CD8-positive, alpha-beta memory T cell (primary cell): ENCODE data around the gene HAGHL. TPM values are rescaled to one million over a fixed set of nuclear protein-coding genes. Genes with fewer than 3 reads are reported as not detected.
"Not testable (repeated sequence)": the region's sequence is repeated elsewhere in the genome, so short reads cannot be mapped to it uniquely, and the experiment has no call there.

Source experiments
- CTCF ChIA-PET: fragments of 350-600 bp; sonication (Branson Sonifier 250); formaldehyde crosslinking; loops from one replicate; lab custom pipeline; 2021; ENCODE audit warnings: antibody characterized with exemption; lab: Charles Lee
- POLR2A ChIA-PET: fragments of 350-600 bp; sonication (Branson Sonifier 250); formaldehyde crosslinking; loops from one replicate; lab custom pipeline; 2021; ENCODE audit warnings: antibody characterized with exemption; lab: Charles Lee
- DNase-seq, 5 donors: peaks; one replicate each; pipeline versions ENCODE4 v3.0.0 to v3.0.0-alpha.2; 2020 to 2022; ENCODE audit warnings: mixed read lengths in 1 of 5
- H3K27ac ChIP-seq: one replicate; pipeline ENCODE4 v1.7.0; 2013; ENCODE audit warnings: low read depth, mild to moderate bottlenecking, low read length, moderate library complexity
- H3K27me3 ChIP-seq: 2 replicates; pipeline ENCODE4 v1.7.0; 2013; ENCODE audit warnings: low read length, mild to moderate bottlenecking; ENCODE audit not compliant: insufficient read depth, poor library complexity, severe bottlenecking
- H3K36me3 ChIP-seq: 2 replicates; pipeline ENCODE4 v1.7.0; 2013; ENCODE audit warnings: mild to moderate bottlenecking, low read length, moderate library complexity; ENCODE audit not compliant: insufficient read depth
- H3K4me1 ChIP-seq: 2 replicates; pipeline ENCODE4 v1.7.0; 2013; ENCODE audit warnings: mild to moderate bottlenecking, low read length, moderate library complexity; ENCODE audit not compliant: insufficient read depth
- H3K4me3 ChIP-seq: 2 replicates; pipeline ENCODE4 v1.7.0; 2013; ENCODE audit warnings: mild to moderate bottlenecking, low read length
- H3K9me3 ChIP-seq: 2 replicates; pipeline ENCODE4 v1.7.0; 2013; ENCODE audit warnings: mild to moderate bottlenecking, low read length
- H3K27ac Mint-ChIP-seq, 8 donors: one replicate each; pipeline ENCODE4 v1.8.0; 2020 to 2021; ENCODE audit warnings: mixed read lengths in 8 of 8, mild to moderate bottlenecking in 6 of 8, inconsistent platforms in 3 of 8, moderate library complexity in 3 of 8
- H3K27me3 Mint-ChIP-seq, 2 donors: one replicate each; pipeline ENCODE4 v1.8.0; 2020 to 2021; ENCODE audit warnings: mixed read lengths in 2 of 2, mild to moderate bottlenecking in 1 of 2, moderate library complexity in 1 of 2
- H3K36me3 Mint-ChIP-seq, 3 donors: one replicate each; pipeline ENCODE4 v1.8.0; 2020 to 2021; ENCODE audit warnings: mixed read lengths in 3 of 3, inconsistent platforms in 1 of 3, mild to moderate bottlenecking in 1 of 3
- H3K4me1 Mint-ChIP-seq, 3 donors: one replicate each; pipeline ENCODE4 v1.8.0; 2020 to 2021; ENCODE audit warnings: mixed read lengths in 3 of 3, inconsistent platforms in 1 of 3, mild to moderate bottlenecking in 1 of 3
- H3K4me3 Mint-ChIP-seq, 7 donors: one replicate each; pipeline ENCODE4 v1.8.0; 2020 to 2021; ENCODE audit warnings: mixed read lengths in 7 of 7, mild to moderate bottlenecking in 6 of 7, moderate library complexity in 4 of 7, inconsistent platforms in 2 of 7
- H3K9me3 Mint-ChIP-seq, 5 donors: one replicate each; pipeline ENCODE4 v1.8.0; 2020 to 2022; ENCODE audit warnings: mixed read lengths in 5 of 5, mild to moderate bottlenecking in 3 of 5, moderate library complexity in 2 of 5, inconsistent platforms in 1 of 5
- polyA plus RNA-seq: library from polyadenylated mRNA; unstranded; fragments of 300-500 nt; fragmentation: Illumina TruSeq; gene quantifications from one replicate; pipeline ENCODE4 v1.2.3, GENCODE V29; 2021
- total RNA-seq, 2 experiments: library from RNA; stranded (reverse); gene quantifications; one replicate each; pipeline ENCODE4 v1.2.3, GENCODE V29; 2021

The HAGHL gene
- total and polyA plus RNA-seq, 3 experiments from 2014 or later, result 10.7 to 35.6 (median 31.5) TPM

DNA sequence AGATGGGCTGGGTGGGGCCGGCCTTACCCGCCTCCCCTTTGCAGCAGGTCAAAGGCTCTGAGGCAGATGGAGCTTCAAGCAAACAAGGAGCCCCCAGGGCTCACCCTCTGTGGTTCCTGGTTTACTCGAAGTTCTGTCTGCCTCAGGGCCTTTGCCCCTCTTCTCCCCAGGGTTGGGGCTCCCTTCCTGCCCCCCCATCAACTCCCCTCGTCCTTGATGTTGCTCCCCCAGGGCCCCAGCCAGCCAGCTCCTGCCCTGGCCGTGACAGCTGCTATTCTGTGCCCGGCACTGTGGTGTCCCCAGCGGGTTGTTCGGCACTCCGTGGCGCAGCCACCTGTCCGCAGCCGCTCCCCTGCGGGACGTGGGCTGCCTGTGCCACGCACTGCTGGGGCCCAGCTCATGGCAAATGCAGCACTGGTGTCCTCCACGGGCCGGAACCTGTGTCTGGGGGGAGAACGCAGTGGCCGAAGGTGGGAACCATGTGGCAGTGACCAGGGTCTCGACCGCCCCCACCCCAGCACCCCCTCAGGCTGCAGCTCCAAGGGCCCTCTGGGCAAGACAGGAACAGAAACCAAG is 16.3 kb upstream of the HAGHL start:
- no peak for DNase-seq
- Mint-ChIP-seq H3K4me3 (no peak overlapping the region), H3K27ac (no peak overlapping the region), H3K9me3 (no peaks in the 10 kb centered on the region), H3K4me1 (peaks cover 1 to 13% (median 4%) of the 10 kb centered on the region in 3 donors), H3K36me3 (no peaks in the 10 kb centered on the region), H3K27me3 (peaks cover 25 to 46% of the 10 kb centered on the region in 2 donors)
- Histone ChIP-seq H3K4me1 (peaks cover 4% of the 10 kb centered on the region), H3K9me3 (no peaks in the 10 kb centered on the region), H3K27ac (no peak overlapping the region), H3K27me3 (peaks cover 40% of the 10 kb centered on the region), H3K4me3 (no peak overlapping the region), H3K36me3 (no peaks in the 10 kb centered on the region)
- ChIA-PET POLR2A (no interaction called here), CTCF (interaction anchor here (1.2 to 22.8 kb wide), 8 partner anchors 8 to 392 kb away, joined by 3 to 332 read pairs (median 5); partner anchors contain the start of genes ANTKMT, CCDC78, CHTF18 and CIAO3)

GRCh38 chr16:711084-711483 is 15.8 kb upstream of the HAGHL start:
- Histone ChIP-seq H3K27me3 (peaks cover 40% of the 10 kb centered on the region), H3K27ac (no peak overlapping the region), H3K9me3 (no peaks in the 10 kb centered on the region), H3K4me3 (no peak overlapping the region), H3K4me1 (peaks cover 4% of the 10 kb centered on the region), H3K36me3 (no peaks in the 10 kb centered on the region)
- Mint-ChIP-seq H3K9me3 (no peaks in the 10 kb centered on the region), H3K4me3 (no peak overlapping the region), H3K36me3 (no peaks in the 10 kb centered on the region), H3K4me1 (peaks cover 1 to 17% (median 4%) of the 10 kb centered on the region in 3 donors), H3K27ac (no peak overlapping the region), H3K27me3 (peaks cover 25 to 46% of the 10 kb centered on the region in 2 donors)
- ChIA-PET CTCF (interaction anchor here (1.2 to 22.8 kb wide), 5 partner anchors 10 to 74 kb away, joined by 3 to 332 read pairs (median 8); partner anchors contain the start of genes ANTKMT, CCDC78, CHTF18 and CIAO3), POLR2A (no interaction called here)
- DNase-seq, result no peak

- Mint-ChIP-seq H3K4me1 (peaks cover 3 to 15% (median 4%) of the 10 kb centered on the region in 3 donors), H3K9me3 (no peaks in the 10 kb centered on the region), H3K27ac (no peak overlapping the region), H3K27me3 (peaks cover 20 to 41% of the 10 kb centered on the region in 2 donors), H3K4me3 (peak overlapping the region in 1 of 7 donors; percentile 22), H3K36me3 (no peaks in the 10 kb centered on the region)
- no peak overlapping the region for H3K27ac ChIP-seq
- no peak overlapping the region for H3K4me3 ChIP-seq
- no peaks in the 10 kb centered on the region for H3K9me3 ChIP-seq
- peaks cover 4% of the 10 kb centered on the region for H3K4me1 ChIP-seq
- no peaks in the 10 kb centered on the region for H3K36me3 ChIP-seq
- H3K27me3 ChIP-seq, result peaks cover 40% of the 10 kb centered on the region
- ChIA-PET POLR2A (interaction anchor here (0.7 to 0.9 kb wide), 2 partner anchors 16 to 74 kb away, joined by 3 read pairs; no protein-coding TSS in a partner anchor), CTCF (interaction anchor here (0.7 to 22.8 kb wide), 15 partner anchors 8 to 388 kb away, joined by 3 to 332 read pairs (median 4); partner anchors contain the start of genes ANTKMT, CCDC78, CHTF18 and CIAO3)
- DNase-seq, result peak; percentile 72 to 83 (median 76)
Measured at GRCh38 chr16:711548-712320, 15.2 kb upstream of the HAGHL start.

- H3K27me3 Mint-ChIP-seq, result peaks cover 14 to 33% of the 10 kb centered on the region in 2 donors
- peaks cover 33% of the 10 kb centered on the region for H3K27me3 ChIP-seq
- H3K36me3 ChIP-seq, H3K36me3 Mint-ChIP-seq, H3K4me3 ChIP-seq, H3K9me3 ChIP-seq, H3K4me1 ChIP-seq, H3K27ac ChIP-seq, H3K9me3 Mint-ChIP-seq: not testable (repeated sequence)
- peak overlapping the region in 1 of 8 donors; percentile 54 for H3K27ac Mint-ChIP-seq
- H3K4me3 Mint-ChIP-seq, result peak overlapping the region in 2 of 7 donors; percentile 26 to 65
- ChIA-PET CTCF (interaction anchor here (0.7 to 22.8 kb wide), 14 partner anchors 10 to 387 kb away, joined by 3 to 332 read pairs (median 4); partner anchors contain the start of genes ANTKMT, CCDC78, CHTF18 and CIAO3), POLR2A (interaction anchor here (0.7 to 5.9 kb wide), 3 partner anchors 13 to 72 kb away, joined by 3 to 53 read pairs (median 3); partner anchors contain the start of genes CCDC78 and HAGHL)
- DNase-seq, result peak in 2 of 5 donors; percentile 30 to 38
- H3K4me1 Mint-ChIP-seq, result peaks cover 3 to 12% (median 4%) of the 10 kb centered on the region in 3 donors
Measured at GRCh38 chr16:712740-713250, 14.1 kb upstream of the HAGHL start.

DNA sequence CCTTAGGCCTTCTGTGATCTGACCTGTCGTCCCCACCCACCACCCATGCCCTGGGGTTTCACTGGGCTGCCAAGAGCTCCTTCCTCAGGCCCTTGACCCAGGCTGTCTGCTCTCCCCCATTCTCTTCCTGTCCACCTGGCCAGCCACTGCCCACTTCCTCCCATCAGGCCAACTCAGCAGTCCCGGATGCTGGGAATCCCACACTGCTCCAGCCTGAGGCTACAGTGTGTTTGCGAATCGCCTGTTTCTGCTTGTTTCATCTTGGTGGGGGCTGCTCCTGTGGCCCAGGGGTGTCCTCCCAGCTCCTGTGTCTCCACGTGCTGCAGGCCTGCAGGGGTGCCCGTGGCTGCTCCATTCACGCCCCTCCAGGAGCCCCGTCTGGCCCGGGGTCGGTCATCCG is 12.8 kb upstream of the HAGHL start:
- Histone ChIP-seq H3K36me3 (no peaks in the 10 kb centered on the region), H3K27me3 (peaks cover 20% of the 10 kb centered on the region), H3K9me3 (no peaks in the 10 kb centered on the region), H3K4me3 (no peak overlapping the region), H3K27ac (no peak overlapping the region), H3K4me1 (peaks cover 7% of the 10 kb centered on the region)
- Mint-ChIP-seq H3K4me1 (peaks cover 6 to 18% (median 9%) of the 10 kb centered on the region in 3 donors), H3K9me3 (no peaks in the 10 kb centered on the region), H3K27ac (peak overlapping the region in 1 of 8 donors; percentile 54), H3K27me3 (peaks cover 2 to 20% of the 10 kb centered on the region in 2 donors), H3K36me3 (no peaks in the 10 kb centered on the region), H3K4me3 (peak overlapping the region in 6 of 7 donors; percentile 29 to 83 (median 42))
- no peak for DNase-seq
- ChIA-PET CTCF (interaction anchor here (0.9 to 22.8 kb wide), 4 partner anchors 9 to 71 kb away, joined by 3 to 332 read pairs (median 84); partner anchors contain the start of genes ANTKMT, CCDC78, CHTF18 and CIAO3), POLR2A (interaction anchor here (0.6 to 5.9 kb wide), 5 partner anchors 12 to 74 kb away, joined by 3 to 53 read pairs (median 5); partner anchors contain the start of genes CCDC78, CHTF18, HAGHL and RPUSD1)

DNA sequence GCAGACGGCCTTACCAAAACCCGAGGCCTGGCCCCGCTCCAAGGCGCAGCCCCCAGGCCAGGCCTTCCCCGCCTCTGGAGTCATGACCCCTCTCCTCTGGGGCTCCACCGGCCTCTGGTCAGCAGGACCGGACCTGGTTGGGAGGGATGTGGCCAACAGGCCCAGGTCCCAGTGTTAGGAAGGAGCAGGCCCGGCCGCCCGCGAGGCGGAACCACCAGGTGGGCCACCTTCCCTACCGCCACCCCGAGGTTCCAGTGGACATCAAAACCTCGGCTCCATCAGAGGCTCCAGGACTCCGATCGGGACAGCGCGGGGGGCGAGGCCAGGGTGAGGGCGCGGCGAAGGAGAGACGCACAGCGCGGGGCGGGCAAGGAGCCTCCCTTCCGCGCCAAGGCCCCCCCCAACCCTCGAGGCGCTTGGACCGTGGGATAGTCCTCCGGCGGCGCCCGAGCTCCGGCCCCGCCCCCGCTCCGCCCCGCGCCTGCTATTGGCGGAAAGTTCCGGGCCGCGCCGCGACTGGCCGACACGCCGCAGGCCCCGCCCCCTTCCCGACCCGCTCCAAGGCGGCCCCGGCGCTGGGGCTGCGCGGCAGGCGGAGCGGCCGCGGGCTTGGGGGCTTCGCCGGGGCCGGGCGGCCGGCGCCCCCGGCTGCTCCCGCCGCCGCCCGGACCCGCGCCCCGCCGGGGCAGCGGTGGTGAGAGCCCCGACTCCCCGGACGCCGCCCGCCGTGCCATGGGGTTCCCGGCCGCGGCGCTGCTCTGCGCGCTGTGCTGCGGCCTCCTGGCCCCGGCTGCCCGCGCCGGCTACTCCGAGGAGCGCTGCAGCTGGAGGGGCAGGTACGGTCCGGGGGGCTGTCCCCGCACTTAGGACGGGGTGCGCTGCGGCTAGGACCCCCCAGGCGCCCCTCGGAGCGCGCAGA is 12.1 kb upstream of the HAGHL start, which contains the start of gene METRN:
METRN (plus strand) TSS at position 561 of the 919 bp plus-strand sequence; CDS start at position 733, 172 bp downstream.
- Mint-ChIP-seq H3K4me1 (peaks cover 11 to 25% (median 16%) of the 10 kb centered on the region in 3 donors), H3K4me3 (peak within 1 kb of the TSS; percentile 56 to 88 (median 58)), H3K36me3 (no peaks in the 10 kb centered on the region), H3K27me3 (peaks cover 0 to 13% of the 10 kb centered on the region in 2 donors), H3K27ac (peak within 1 kb of the TSS in 1 of 8 donors; percentile 54), H3K9me3 (no peaks in the 10 kb centered on the region)
- H3K4me1 ChIP-seq, result peaks cover 14% of the 10 kb centered on the region
- ChIA-PET CTCF (interaction anchor here (5.6 to 22.8 kb wide), 3 partner anchors 8 to 71 kb away, joined by 59 to 332 read pairs (median 108); partner anchors contain the start of genes ANTKMT, CCDC78, CHTF18 and CIAO3), POLR2A (interaction anchor here (0.6 to 5.9 kb wide), 7 partner anchors 11 to 74 kb away, joined by 3 to 53 read pairs (median 5); partner anchors contain the start of genes CCDC78, CHTF18, CIAO3 and HAGHL)
- no peak within 1 kb of the TSS for H3K27ac ChIP-seq
- DNase-seq, result peak; percentile 84 to 90 (median 88)
- H3K36me3 ChIP-seq, result no peaks in the 10 kb centered on the region
- H3K4me3 ChIP-seq, result no peak within 1 kb of the TSS
- H3K27me3 ChIP-seq, result peaks cover 13% of the 10 kb centered on the region
- H3K9me3 ChIP-seq, result no peaks in the 10 kb centered on the region
